AG04449 (cell line): ENCODE results near the gene SRSF4.
"Not testable (repeated sequence)": the region's sequence is repeated elsewhere in the genome, so short reads cannot be mapped to it uniquely, and the experiment has no call there.

ENCODE experiments used
- CTCF ChIA-PET: fragments of 350-600 bp; formaldehyde crosslinking; extraction: SDS; loops from one replicate; lab custom pipeline; 2021; ENCODE audit warnings: antibody characterized with exemption; lab: Yijun Ruan, JAX
- POLR2A ChIA-PET: fragments of 400-600, 350-600 bp; formaldehyde crosslinking; extraction: SDS; loops from one replicate; lab custom pipeline; 2020; ENCODE audit warnings: antibody characterized with exemption, inconsistent platforms; lab: Yijun Ruan, JAX
- DNase-seq: peaks from one replicate; pipeline ENCODE4 v3.0.0-alpha.2; 2010; ENCODE audit warnings: low read depth, low spot score
- H3K4me3 ChIP-seq: 2 replicates; pipeline ENCODE4 v1.5.1; 2011; ENCODE audit warnings: low read depth, mild to moderate bottlenecking, control low read depth, low read length
- CTCF ChIP-seq: IDR thresholded peaks from one replicate; pipeline ENCODE4 v1.5.1; 2011; ENCODE audit warnings: mild to moderate bottlenecking, moderate library complexity, low read length, control low read depth, inconsistent platforms; ENCODE audit not compliant: insufficient read depth; ENCODE audit errors: missing control alignments

Gene SRSF4

GRCh38 chr1:29145739-29146437 is 35.8 kb downstream of the SRSF4 start:
- TF ChIP-seq CTCF, result no peak
- CTCF ChIA-PET, result interaction anchor here (0.6 to 1.9 kb wide), 4 partner anchors 11 to 56 kb away, joined by 3 to 8 read pairs (median 6); partner anchors contain the start of genes SRSF4 and TMEM200B
- peak; percentile 59 for DNase-seq
- H3K4me3 ChIP-seq, result no peak overlapping the region
- POLR2A ChIA-PET, result interaction anchor here (0.6 to 1.0 kb wide), 2 partner anchors 15 to 21 kb away, joined by 3 to 6 read pairs; no protein-coding TSS in a partner anchor

- TF ChIP-seq CTCF, result no peak
- ChIA-PET POLR2A (interaction anchor here (1.0 kb wide), 1 partner anchor 16 kb away, joined by 3 read pairs; no protein-coding TSS in a partner anchor), CTCF (interaction anchor here (1.9 kb wide), 1 partner anchor 20 kb away, joined by 8 read pairs; the partner anchor contains the start of gene TMEM200B)
- H3K4me3 ChIP-seq, result no peak overlapping the region
- no peak for DNase-seq
Measured at GRCh38 chr1:29144178-29144577, 37.5 kb downstream of the SRSF4 start.

GRCh38 chr1:29142714-29143113 is 39.0 kb downstream of the SRSF4 start:
- TF ChIP-seq CTCF, result no peak
- no peak overlapping the region for H3K4me3 ChIP-seq
- DNase-seq, result no peak
- ChIA-PET CTCF (no interaction called here), POLR2A (no interaction called here)

GRCh38 chr1:29136391-29136915 is 45.2 kb downstream of the SRSF4 start:
- CTCF ChIA-PET, result interaction anchor here (1.0 kb wide), 1 partner anchor 255 kb away, joined by 3 read pairs; no protein-coding TSS in a partner anchor

GRCh38 chr1:29134695-29135028 is 47.0 kb downstream of the SRSF4 start:
- TF ChIP-seq CTCF, result no peak
- no peak overlapping the region for H3K4me3 ChIP-seq
- DNase-seq, result no peak
- ChIA-PET CTCF (interaction anchor here (1.1 kb wide), 1 partner anchor 10 kb away, joined by 7 read pairs; no protein-coding TSS in a partner anchor), POLR2A (interaction anchor here (0.5 kb wide), 1 partner anchor 193 kb away, joined by 3 read pairs; no protein-coding TSS in a partner anchor)

More at GRCh38 chr1:29136391-29136915, 45.2 kb downstream of the SRSF4 start:
- no peak overlapping the region for H3K4me3 ChIP-seq
- POLR2A ChIA-PET, result no interaction called here
- no peak for DNase-seq
- TF ChIP-seq CTCF, result no peak

GRCh38 chr1:29133861-29134694 is 47.6 kb downstream of the SRSF4 start:
- ChIA-PET CTCF (no interaction called here), POLR2A (no interaction called here)
- TF ChIP-seq CTCF, result no peak
- no peak for DNase-seq
- H3K4me3 ChIP-seq, result no peak overlapping the region

- H3K4me3 ChIP-seq, DNase-seq: not testable (repeated sequence)
- POLR2A ChIA-PET, result interaction anchor here (0.6 kb wide), 1 partner anchor 14 kb away, joined by 3 read pairs; no protein-coding TSS in a partner anchor
- CTCF ChIA-PET, result interaction anchor here (0.8 to 1.9 kb wide), 5 partner anchors 8 to 249 kb away, joined by 3 to 9 read pairs (median 3); no protein-coding TSS in a partner anchor
Measured at GRCh38 chr1:29131056-29131455, 50.6 kb downstream of the SRSF4 start.
